HG03196 (cell line): ENCODE measurements around the gene KRT85.
"Not testable (repeated sequence)": the region's sequence is repeated elsewhere in the genome, so short reads cannot be mapped to it uniquely, and the experiment has no call there.

Experiments used
- ATAC-seq: cut with Tn5 transposase; IDR thresholded peaks from one replicate; pipeline ENCODE4 v1.9.1; 2021; ENCODE audit not compliant: unreplicated experiment

KRT85 gene

GRCh38 chr12:52366738-52367485, at the start of gene KRT85:
TSS of gene KRT85 (minus strand) at chr12:52367481. CDS start at chr12:52367405, 76 bp downstream.
- no peak for ATAC-seq

GRCh38 chr12:52416795-52417194, 49.5 kb upstream of the KRT85 start:
- no peak for ATAC-seq

GRCh38 chr12:52415870-52416750, 48.8 kb upstream of the KRT85 start:
- ATAC-seq = no peak

GRCh38 chr12:52414936-52415335, 47.7 kb upstream of the KRT85 start:
- no peak for ATAC-seq

- ATAC-seq = no peak
Observed at GRCh38 chr12:52413782-52414345, 46.6 kb upstream of the KRT85 start.

GRCh38 chr12:52413202-52413601, 45.9 kb upstream of the KRT85 start:
- no peak for ATAC-seq

- ATAC-seq = no peak
Observed at GRCh38 chr12:52411815-52412214, 44.5 kb upstream of the KRT85 start.

- not testable (repeated sequence) for ATAC-seq
Observed at GRCh38 chr12:52410589-52411248, 43.4 kb upstream of the KRT85 start.

- ATAC-seq = no peak
Observed at GRCh38 chr12:52407918-52408317, 40.6 kb upstream of the KRT85 start.

- ATAC-seq = no peak
Observed at GRCh38 chr12:52405922-52406385, 38.7 kb upstream of the KRT85 start, which contains the start of gene KRT82. TSS of gene KRT82 (minus strand) at chr12:52406335. CDS start at chr12:52406277, 58 bp downstream.

GRCh38 chr12:52404951-52405350, 37.7 kb upstream of the KRT85 start:
- no peak for ATAC-seq

GRCh38 chr12:52403561-52403960, 36.3 kb upstream of the KRT85 start:
- ATAC-seq = no peak

GRCh38 chr12:52402873-52403540, 35.7 kb upstream of the KRT85 start:
- ATAC-seq = no peak

GRCh38 chr12:52402377-52402776, 35.1 kb upstream of the KRT85 start:
- no peak for ATAC-seq

- ATAC-seq = no peak
Observed at GRCh38 chr12:52401926-52402325, 34.6 kb upstream of the KRT85 start.

GRCh38 chr12:52401526-52401925, 34.2 kb upstream of the KRT85 start:
- no peak for ATAC-seq

GRCh38 chr12:52400906-52401305, 33.6 kb upstream of the KRT85 start:
- no peak for ATAC-seq

GRCh38 chr12:52399756-52400155, 32.5 kb upstream of the KRT85 start:
- no peak for ATAC-seq

GRCh38 chr12:52398176-52398575, 30.9 kb upstream of the KRT85 start:
- ATAC-seq = no peak

GRCh38 chr12:52396656-52397055, 29.4 kb upstream of the KRT85 start:
- no peak for ATAC-seq
